ENCODE data around the gene IFT57. TPM values are rescaled to one million over a fixed set of nuclear protein-coding genes. Genes with fewer than 3 reads are reported as not detected.

Gene IFT57
- total RNA-seq, 2 experiments from 2014 or later = 22.0 to 26.9 TPM

- Mint-ChIP-seq H3K4me3 (no peak overlapping the region), H3K9me3 (peaks cover 4% of the 10 kb centered on the region), H3K4me1 (peaks cover 6% of the 10 kb centered on the region), H3K27ac (no peak overlapping the region), H3K27me3 (no peaks in the 10 kb centered on the region), H3K36me3 (peaks cover 27% of the 10 kb centered on the region)
- ATAC-seq (ENCODE audit: low read depth) (no peak), DNase-seq (no peak)
- POLR2A ChIA-PET = no interaction called here
Measured at GRCh38 chr3:108202080-108202479, 20.1 kb downstream of the IFT57 start.

DNA sequence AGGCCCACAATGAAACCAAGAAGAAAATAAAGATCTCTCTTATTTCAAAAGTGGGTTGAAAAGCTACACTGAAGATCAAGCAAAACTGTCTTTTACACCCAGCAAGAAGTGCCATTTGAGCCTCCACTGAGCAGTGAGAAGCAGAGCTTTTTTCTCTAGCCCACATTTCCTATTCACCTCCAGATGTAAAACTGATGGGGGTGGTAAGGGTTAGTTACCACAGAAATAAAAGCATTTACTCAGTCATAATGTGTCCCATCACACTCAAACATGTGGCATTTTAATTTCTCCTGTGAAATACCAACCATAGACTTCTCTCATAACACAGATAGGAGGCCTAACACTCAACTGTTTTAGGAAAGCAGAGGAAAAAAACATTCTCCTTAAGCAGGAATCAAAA lies 21.0 kb downstream of the IFT57 start:
- POLR2A ChIA-PET = no interaction called here
- H3K9me3 Mint-ChIP-seq = peaks cover 3% of the 10 kb centered on the region

DNA sequence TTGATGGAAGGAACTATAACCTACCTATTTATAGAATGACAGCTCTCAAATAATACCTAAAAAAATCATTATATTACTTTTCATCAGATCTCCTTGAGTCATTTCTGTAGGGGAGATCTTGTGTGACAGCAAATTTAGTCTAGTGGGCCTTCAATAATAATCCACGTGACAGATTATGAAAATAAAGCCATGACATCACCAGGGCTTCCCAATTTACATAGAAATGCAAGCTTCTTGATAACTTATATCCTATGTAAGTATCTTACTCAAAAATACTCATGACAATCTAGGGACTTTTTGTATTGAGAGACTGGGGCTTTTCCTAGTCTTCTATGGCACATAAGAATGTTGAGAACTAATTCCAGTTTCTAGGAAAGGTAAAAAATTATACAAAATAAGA lies 21.6 kb downstream of the IFT57 start:
- ATAC-seq (ENCODE audit: low read depth) = no peak
- H3K4me1 Mint-ChIP-seq = peaks cover 6% of the 10 kb centered on the region
- no peak for DNase-seq
- no peak overlapping the region for H3K4me3 Mint-ChIP-seq
- POLR2A ChIA-PET = no interaction called here
- no peaks in the 10 kb centered on the region for H3K27me3 Mint-ChIP-seq
- H3K36me3 Mint-ChIP-seq = peaks cover 24% of the 10 kb centered on the region
- H3K27ac Mint-ChIP-seq = no peak overlapping the region
- peaks cover 3% of the 10 kb centered on the region for H3K9me3 Mint-ChIP-seq

More for the DNA sequence above, 21.0 kb downstream of the IFT57 start:
- Mint-ChIP-seq H3K4me1 (peaks cover 6% of the 10 kb centered on the region), H3K4me3 (no peak overlapping the region), H3K27ac (no peak overlapping the region), H3K27me3 (no peaks in the 10 kb centered on the region), H3K36me3 (peaks cover 22% of the 10 kb centered on the region)
- ATAC-seq (ENCODE audit: low read depth) = no peak
- no peak for DNase-seq

DNA sequence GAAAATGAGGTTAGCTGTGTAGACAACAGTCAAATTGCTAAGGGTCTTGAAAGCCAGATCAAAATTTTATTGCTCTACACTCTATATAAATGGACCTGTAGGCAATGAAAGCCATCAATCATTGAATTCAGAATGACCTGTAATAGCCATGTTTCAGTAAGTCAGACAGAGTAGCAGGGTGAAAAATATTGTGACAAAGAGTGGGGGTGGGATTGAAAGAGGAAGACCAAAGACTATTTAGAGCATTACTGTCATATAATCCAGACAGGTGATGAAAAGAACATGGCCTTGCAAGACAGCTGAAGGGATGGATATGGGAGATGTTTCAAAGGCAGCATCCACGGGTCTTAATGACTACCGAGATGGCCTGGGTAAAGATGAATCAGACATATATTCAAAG lies 22.2 kb downstream of the IFT57 start:
- DNase-seq = no peak
- H3K27ac Mint-ChIP-seq = no peak overlapping the region
- H3K9me3 Mint-ChIP-seq = peaks cover 4% of the 10 kb centered on the region
- POLR2A ChIA-PET = no interaction called here
- H3K36me3 Mint-ChIP-seq = peaks cover 22% of the 10 kb centered on the region
- H3K4me3 Mint-ChIP-seq = no peak overlapping the region
- ATAC-seq (ENCODE audit: low read depth) = no peak
- H3K27me3 Mint-ChIP-seq = no peaks in the 10 kb centered on the region
- H3K4me1 Mint-ChIP-seq = peaks cover 5% of the 10 kb centered on the region

DNA sequence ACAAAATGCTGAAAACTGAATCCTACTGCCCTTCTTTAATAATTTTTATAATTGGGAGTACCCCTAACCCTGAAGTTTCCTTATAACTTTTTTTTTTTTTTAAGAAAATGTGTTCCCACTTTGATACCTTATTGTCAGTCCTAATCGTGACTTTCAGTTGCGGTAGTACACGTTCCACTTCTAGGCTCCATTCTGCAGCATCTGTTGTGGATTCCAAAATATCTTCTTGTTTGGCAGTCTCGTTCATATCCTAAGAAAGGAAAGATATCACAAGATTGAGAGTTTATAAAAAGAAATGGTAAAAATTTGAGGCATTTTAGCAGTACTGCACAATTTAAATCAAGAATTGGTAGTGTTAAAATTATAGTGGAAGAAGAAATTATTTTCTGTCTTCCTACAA lies 30.8 kb downstream of the IFT57 start:
- Mint-ChIP-seq H3K4me1 (no peaks in the 10 kb centered on the region), H3K27me3 (no peaks in the 10 kb centered on the region), H3K4me3 (no peak overlapping the region), H3K36me3 (peaks cover 38% of the 10 kb centered on the region), H3K27ac (no peak overlapping the region), H3K9me3 (peaks cover 13% of the 10 kb centered on the region)
- no peak for ATAC-seq (ENCODE audit: low read depth)
- no peak for DNase-seq
- POLR2A ChIA-PET = no interaction called here

DNA sequence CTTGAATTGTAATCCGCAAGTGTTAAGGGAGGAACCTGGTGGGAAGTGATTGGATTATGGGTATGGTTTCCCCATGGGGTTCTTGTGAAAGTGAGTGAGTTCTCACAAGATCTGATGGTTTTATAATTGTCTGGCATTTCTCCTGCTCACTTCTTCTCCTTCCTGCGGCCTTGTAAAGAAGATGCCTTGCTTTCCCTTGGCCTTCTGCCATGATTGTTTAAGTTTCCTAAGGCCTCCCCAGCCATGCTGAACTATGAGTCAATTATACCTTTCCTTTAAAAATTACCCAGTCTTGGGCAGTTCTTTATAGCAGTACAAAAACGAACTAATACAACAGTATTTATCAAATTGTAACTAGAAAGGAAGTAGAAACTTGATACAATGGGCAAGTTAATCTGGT lies 31.9 kb downstream of the IFT57 start:
- H3K27ac Mint-ChIP-seq = no peak overlapping the region
- peaks cover 44% of the 10 kb centered on the region for H3K36me3 Mint-ChIP-seq
- no peak overlapping the region for H3K4me3 Mint-ChIP-seq
- H3K27me3 Mint-ChIP-seq = no peaks in the 10 kb centered on the region
- POLR2A ChIA-PET = no interaction called here
- no peaks in the 10 kb centered on the region for H3K4me1 Mint-ChIP-seq
- H3K9me3 Mint-ChIP-seq = peaks cover 16% of the 10 kb centered on the region
- ATAC-seq (ENCODE audit: low read depth) (no peak), DNase-seq (no peak)

GRCh38 chr3:108189440-108189839 lies 32.8 kb downstream of the IFT57 start:
- ATAC-seq (ENCODE audit: low read depth) = no peak
- Mint-ChIP-seq H3K4me3 (no peak overlapping the region), H3K4me1 (no peaks in the 10 kb centered on the region), H3K9me3 (peaks cover 15% of the 10 kb centered on the region), H3K27ac (no peak overlapping the region), H3K36me3 (peaks cover 46% of the 10 kb centered on the region), H3K27me3 (no peaks in the 10 kb centered on the region)
- DNase-seq = no peak
- POLR2A ChIA-PET = no interaction called here

GRCh38 chr3:108185536-108185935 lies 36.7 kb downstream of the IFT57 start:
- peaks cover 1% of the 10 kb centered on the region for H3K4me1 Mint-ChIP-seq
- no peak overlapping the region for H3K27ac Mint-ChIP-seq
- no peak overlapping the region for H3K4me3 Mint-ChIP-seq
- H3K36me3 Mint-ChIP-seq = peaks cover 37% of the 10 kb centered on the region
- POLR2A ChIA-PET = no interaction called here
- ATAC-seq (ENCODE audit: low read depth) (no peak), DNase-seq (no peak)
- no peaks in the 10 kb centered on the region for H3K27me3 Mint-ChIP-seq
- peaks cover 12% of the 10 kb centered on the region for H3K9me3 Mint-ChIP-seq

DNA sequence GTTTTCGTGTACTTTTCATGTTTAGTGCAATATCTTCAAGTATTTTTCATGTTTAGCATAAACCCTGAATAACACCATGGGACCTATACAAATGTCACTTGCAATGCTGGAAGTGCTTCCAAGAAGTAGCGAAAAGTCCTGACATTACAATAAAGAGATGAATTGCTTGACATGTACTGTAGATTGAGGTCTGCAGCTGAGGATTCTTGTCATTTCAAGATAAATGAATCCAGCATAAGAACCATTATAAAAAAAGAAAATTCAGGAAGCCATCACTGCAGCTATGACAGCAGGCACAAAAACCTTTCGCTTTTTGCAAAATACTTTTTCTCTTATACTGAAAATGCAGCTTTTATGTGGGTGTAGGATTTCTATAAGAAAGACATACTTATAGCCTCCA lies 37.4 kb downstream of the IFT57 start:
- Mint-ChIP-seq H3K4me3 (no peak overlapping the region), H3K36me3 (peaks cover 30% of the 10 kb centered on the region), H3K27me3 (no peaks in the 10 kb centered on the region), H3K9me3 (peaks cover 7% of the 10 kb centered on the region), H3K27ac (no peak overlapping the region), H3K4me1 (peaks cover 1% of the 10 kb centered on the region)
- DNase-seq (no peak), ATAC-seq (ENCODE audit: low read depth) (no peak)
- POLR2A ChIA-PET = no interaction called here

GRCh38 chr3:108183971-108184370 lies 38.3 kb downstream of the IFT57 start:
- ATAC-seq (ENCODE audit: low read depth) = no peak
- Mint-ChIP-seq H3K27me3 (no peaks in the 10 kb centered on the region), H3K27ac (no peak overlapping the region), H3K9me3 (peaks cover 7% of the 10 kb centered on the region), H3K4me3 (no peak overlapping the region), H3K4me1 (peaks cover 1% of the 10 kb centered on the region), H3K36me3 (peaks cover 29% of the 10 kb centered on the region)
- DNase-seq = no peak
- POLR2A ChIA-PET = no interaction called here

DNA sequence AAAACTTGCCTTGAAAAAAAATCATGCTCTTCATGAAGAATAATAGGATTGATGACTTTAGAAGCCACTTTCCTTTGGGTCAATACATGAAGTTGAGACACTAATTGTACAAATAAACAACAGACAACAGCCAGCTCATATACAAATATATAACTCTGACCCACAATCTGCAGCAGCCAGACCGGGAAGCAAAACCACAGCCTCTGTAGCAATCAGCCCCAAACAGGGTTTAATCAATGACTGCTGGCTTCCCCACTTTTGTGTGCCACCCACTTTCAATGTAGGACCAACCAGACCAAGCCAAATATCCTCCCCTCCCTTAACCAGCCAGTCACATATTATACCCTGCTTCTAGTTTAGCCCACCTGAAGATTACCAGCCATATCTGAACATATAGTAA lies 39.0 kb downstream of the IFT57 start:
- Mint-ChIP-seq H3K27me3 (no peaks in the 10 kb centered on the region), H3K36me3 (peaks cover 30% of the 10 kb centered on the region), H3K9me3 (peaks cover 7% of the 10 kb centered on the region), H3K4me1 (peaks cover 1% of the 10 kb centered on the region), H3K27ac (no peak overlapping the region), H3K4me3 (no peak overlapping the region)
- ATAC-seq (ENCODE audit: low read depth) (no peak), DNase-seq (no peak)
- POLR2A ChIA-PET = interaction anchor here (0.8 kb wide), 1 partner anchor 278 kb away, joined by 3 read pairs; no protein-coding TSS in a partner anchor

GRCh38 chr3:108182339-108182738 lies 39.9 kb downstream of the IFT57 start:
- H3K4me3 Mint-ChIP-seq = no peak overlapping the region
- ATAC-seq (ENCODE audit: low read depth) (no peak), DNase-seq (no peak)
- peaks cover 29% of the 10 kb centered on the region for H3K36me3 Mint-ChIP-seq
- no peaks in the 10 kb centered on the region for H3K27me3 Mint-ChIP-seq
- H3K4me1 Mint-ChIP-seq = peaks cover 1% of the 10 kb centered on the region
- no peak overlapping the region for H3K27ac Mint-ChIP-seq
- POLR2A ChIA-PET = no interaction called here
- H3K9me3 Mint-ChIP-seq = peaks cover 7% of the 10 kb centered on the region

GRCh38 chr3:108181172-108181571 lies 41.1 kb downstream of the IFT57 start:
- POLR2A ChIA-PET = no interaction called here
- Mint-ChIP-seq H3K27me3 (no peaks in the 10 kb centered on the region), H3K36me3 (peaks cover 32% of the 10 kb centered on the region), H3K9me3 (peaks cover 7% of the 10 kb centered on the region), H3K4me1 (peaks cover 1% of the 10 kb centered on the region), H3K4me3 (no peak overlapping the region), H3K27ac (no peak overlapping the region)
- no peak for DNase-seq
- ATAC-seq (ENCODE audit: low read depth) = no peak

- POLR2A ChIA-PET = no interaction called here
- H3K27ac Mint-ChIP-seq = no peak overlapping the region
- peaks cover 4% of the 10 kb centered on the region for H3K4me1 Mint-ChIP-seq
- ATAC-seq (ENCODE audit: low read depth) (no peak), DNase-seq (no peak)
- H3K4me3 Mint-ChIP-seq = no peak overlapping the region
- peaks cover 29% of the 10 kb centered on the region for H3K36me3 Mint-ChIP-seq
- H3K9me3 Mint-ChIP-seq = peaks cover 3% of the 10 kb centered on the region
- H3K27me3 Mint-ChIP-seq = no peaks in the 10 kb centered on the region
Measured at GRCh38 chr3:108180194-108180593, 42.0 kb downstream of the IFT57 start.

GRCh38 chr3:108178676-108179075 lies 43.5 kb downstream of the IFT57 start:
- DNase-seq (no peak), ATAC-seq (ENCODE audit: low read depth) (no peak)
- Mint-ChIP-seq H3K4me1 (peaks cover 4% of the 10 kb centered on the region), H3K27ac (no peak overlapping the region), H3K27me3 (no peaks in the 10 kb centered on the region), H3K36me3 (peaks cover 21% of the 10 kb centered on the region), H3K4me3 (no peak overlapping the region), H3K9me3 (no peaks in the 10 kb centered on the region)
- POLR2A ChIA-PET = no interaction called here

Measured in activated naive CD8-positive, alpha-beta T cell treated with anti-CD3 and anti-CD28 coated beads, Interleukin-2, amount 10 ng/mL, durations not matched to agents 7 days and 5 days (primary cell).